HG03139 (cell line): ENCODE data around the gene CTU1.

ENCODE experiments used
- ATAC-seq: cut with Tn5 transposase; IDR thresholded peaks from one replicate; pipeline ENCODE4 v1.9.1; 2021; ENCODE audit not compliant: unreplicated experiment

CTU1 gene

GRCh38 chr19:51107406-51108065 lies 673 bp downstream of the CTU1 start:
- no peak for ATAC-seq

- ATAC-seq = no peak
Measured at GRCh38 chr19:51103926-51104341, 4.3 kb downstream of the CTU1 start.

DNA sequence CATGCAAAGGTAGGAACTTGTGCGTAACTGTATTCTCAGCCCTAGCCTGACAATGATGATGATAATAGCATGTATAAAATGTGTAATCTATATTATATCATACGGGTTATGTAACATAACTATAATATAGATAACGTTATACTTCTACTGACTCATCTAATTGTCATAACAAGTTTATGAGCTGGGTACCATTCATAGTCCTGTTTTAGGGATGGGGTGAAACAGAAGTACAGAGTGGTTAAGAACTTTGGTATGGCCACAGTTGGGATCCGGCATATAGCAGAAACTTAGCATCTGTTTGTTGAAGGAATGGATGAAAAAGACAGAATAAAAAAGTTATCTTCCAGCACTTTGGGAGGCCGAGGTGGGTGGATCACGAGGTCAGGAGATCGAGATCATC lies 5.2 kb downstream of the CTU1 start:
- no peak for ATAC-seq

GRCh38 chr19:51101171-51101865 lies 6.9 kb downstream of the CTU1 start:
- no peak for ATAC-seq

GRCh38 chr19:51100601-51101000 lies 7.6 kb downstream of the CTU1 start:
- ATAC-seq = no peak

DNA sequence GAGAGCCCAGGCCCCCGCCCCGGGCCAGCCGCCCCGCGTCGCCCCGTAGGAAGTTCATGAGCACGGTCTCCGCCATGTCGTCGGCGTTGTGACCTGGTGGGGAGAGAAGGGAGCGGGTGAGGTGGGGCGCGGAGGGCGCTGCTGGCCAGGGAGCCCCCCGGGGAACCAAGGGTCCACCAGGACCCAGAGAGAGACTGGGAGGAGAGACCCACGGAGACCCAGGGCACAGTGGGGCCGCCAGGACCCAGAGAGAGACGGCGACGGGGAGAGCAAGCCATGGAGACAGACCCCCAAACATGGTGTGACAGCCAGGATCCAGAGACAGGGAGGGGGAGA lies 9.2 kb downstream of the CTU1 start:
- ATAC-seq = no peak

DNA sequence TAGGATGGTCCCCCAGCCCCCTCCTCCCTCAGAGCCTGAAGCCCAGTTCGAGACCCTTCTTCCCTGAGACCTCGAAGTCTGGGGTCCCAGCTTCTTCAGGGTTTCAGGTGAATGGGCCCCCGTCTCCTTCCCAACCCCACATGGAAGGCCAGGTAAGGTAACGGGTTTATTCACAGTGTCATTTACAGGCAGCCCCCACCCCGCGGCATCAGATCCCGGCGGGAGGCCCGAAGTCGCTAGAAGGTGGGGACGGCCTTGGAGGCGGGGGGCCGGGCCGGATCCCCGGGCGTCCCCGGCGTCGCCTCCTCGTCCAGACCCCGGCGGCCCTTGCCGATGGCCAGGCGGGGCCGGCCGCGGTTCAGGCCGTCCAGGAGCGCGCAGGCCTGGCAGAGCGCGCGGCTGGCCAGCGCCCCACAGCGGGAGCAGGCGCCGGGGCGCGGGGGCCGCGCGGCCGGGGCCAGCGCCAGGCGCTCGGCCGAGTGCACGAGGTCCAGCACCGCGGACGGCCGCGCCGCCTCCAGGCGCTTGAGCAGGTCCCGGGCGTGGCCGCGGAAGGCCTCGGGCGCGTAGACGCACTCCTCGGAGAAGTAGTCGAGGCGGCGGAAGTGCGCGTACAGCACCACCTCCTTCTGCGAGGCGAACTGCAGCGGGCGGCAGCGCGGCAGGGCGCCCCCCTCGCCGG lies 9.7 kb downstream of the CTU1 start:
- no peak for ATAC-seq

DNA sequence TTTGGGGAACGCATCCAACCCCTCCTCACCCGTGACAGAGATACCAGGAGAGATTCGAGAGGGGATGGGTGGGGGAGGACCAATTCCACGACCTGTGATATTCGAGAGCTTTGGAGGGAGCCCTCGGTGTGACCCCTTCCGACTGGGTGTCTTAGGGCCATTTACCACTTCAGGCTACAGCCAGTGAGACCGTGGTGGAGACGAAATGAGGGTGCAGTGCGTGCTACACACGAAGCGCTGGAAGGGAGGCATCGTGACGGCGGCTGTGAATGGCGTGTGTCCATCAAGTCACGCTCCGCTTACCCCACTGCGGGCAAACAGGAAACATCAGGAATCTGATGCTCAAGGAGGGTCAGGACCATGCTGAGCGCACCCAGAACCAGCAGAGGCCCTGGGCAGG lies 10.4 kb downstream of the CTU1 start:
- ATAC-seq = no peak

DNA sequence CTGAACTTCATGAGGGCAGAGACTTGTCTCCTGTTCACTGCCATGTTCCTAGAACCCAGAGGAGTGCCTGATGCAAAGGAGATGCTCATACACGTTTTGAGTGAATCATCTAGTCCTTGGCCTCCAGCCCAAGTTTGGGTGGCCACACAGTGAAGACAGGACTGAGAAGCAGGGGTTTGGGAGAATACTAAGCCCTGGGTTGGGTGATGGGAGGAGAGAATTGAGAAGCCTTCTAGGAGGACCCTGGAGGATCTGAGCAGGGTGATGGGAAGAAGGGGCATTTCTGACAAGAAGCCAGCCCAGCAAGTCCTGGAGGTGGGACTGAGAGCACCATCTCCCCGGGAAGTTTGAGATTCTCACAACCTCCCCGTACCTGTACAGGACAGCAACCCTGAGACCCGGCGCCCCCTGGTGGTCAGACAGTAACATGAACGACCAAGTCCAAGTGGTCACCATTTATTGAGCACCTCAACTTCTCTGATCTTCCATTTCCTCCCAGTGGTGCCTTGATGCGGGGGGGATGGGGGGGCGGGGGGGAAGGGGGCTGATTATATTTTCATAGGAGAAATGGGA lies 11.0 kb downstream of the CTU1 start:
- no peak for ATAC-seq

- no peak for ATAC-seq
Measured at GRCh38 chr19:51096473-51097165, 11.6 kb downstream of the CTU1 start.

DNA sequence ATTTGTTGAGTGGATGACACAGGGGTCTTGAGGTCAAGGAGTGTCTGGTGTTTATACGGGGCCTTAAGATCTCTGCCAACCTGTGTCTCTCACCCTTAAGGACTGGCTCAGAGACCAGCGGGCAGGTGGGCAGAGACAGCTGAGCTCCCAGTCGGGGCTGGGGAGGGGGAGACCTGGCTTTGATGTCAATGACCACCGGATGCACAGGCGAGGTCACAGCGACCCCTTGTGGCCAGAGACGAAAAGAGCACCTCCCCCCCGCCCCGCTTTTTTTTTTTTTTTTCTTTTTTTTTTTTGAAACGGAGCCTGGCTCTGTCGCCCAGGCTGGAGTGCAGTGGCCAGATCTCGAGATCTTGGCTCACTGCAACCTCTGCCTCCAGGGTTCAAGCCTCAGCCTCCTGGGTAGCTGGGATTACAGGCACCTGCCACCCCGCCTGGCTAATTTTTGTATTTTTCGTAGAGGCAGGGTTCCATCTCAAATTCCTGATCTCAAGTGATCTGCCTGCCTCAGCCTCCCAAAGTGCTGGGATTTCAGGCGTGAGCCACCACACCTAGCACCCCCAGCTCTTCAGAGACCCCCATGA lies 13.4 kb downstream of the CTU1 start:
- ATAC-seq = no peak

- ATAC-seq = no peak
Measured at GRCh38 chr19:51093510-51094345, 14.5 kb downstream of the CTU1 start.

- ATAC-seq = no peak
Measured at GRCh38 chr19:51093101-51093500, 15.1 kb downstream of the CTU1 start.

DNA sequence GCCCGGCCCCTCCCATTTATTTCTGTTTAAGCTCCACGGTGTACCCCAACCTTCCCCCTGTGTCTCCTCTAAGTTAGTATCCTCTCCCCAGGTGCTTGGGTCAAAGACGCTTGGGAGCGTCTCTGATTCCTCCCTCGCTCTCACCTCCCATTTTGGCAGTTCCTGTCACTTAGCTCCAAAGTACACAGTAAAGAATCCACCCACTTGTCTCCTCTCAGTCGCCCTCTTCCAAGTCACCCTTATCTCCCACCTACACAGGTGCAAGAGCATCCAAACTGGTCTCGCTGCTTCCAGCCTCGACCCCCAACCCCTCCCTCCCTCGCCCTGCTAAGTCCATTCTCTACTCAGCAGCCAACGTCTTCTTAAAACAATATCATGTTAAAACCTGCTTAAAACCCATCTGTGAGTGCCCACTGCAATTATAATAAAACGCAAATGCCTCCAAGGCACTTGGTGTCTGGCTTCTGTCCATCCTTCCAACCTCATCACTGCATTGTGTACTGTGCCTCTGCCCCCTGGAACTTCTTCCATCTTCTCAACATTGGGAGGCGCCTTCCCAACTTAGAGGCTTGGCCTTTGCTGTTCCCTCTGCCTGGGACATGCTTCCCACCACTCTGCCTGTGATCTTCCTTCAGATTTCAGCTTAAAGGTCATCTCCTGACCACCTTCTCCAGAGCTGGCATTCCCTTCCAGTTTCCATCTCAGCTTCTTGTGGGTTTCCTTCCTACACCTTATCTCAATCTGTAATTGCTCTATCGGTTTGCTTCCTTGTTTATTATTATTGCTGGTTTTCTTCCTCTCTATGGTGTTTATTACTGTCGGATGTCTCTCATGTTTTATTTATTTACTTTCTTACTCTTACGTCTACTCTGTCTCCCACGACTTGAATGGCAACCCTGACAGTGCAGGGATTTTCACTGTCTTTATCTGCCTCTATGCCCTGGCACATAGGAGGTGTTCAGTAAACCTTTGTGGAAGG lies 16.0 kb downstream of the CTU1 start:
- ATAC-seq = no peak

DNA sequence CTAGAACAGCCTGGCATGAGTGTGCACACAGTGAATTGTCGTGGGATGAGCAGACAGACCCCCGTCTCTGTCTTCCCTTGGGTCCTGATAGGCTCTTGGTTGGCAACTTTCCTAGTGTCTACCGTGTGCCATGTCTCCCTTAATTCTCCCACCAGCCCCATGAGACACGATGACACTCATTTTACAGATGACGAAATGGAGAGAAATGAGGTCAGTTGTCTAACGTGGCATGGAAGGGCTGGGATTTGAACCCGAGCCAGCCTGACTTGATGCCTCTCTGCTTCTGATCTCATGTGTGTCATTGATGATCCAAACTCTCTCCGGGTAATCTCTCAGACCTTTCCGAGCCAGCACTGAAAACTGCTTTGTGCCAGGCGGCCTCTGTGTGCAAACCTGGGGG lies 17.1 kb downstream of the CTU1 start:
- no peak for ATAC-seq

- ATAC-seq = no peak
Measured at GRCh38 chr19:51090471-51090870, 17.7 kb downstream of the CTU1 start.

DNA sequence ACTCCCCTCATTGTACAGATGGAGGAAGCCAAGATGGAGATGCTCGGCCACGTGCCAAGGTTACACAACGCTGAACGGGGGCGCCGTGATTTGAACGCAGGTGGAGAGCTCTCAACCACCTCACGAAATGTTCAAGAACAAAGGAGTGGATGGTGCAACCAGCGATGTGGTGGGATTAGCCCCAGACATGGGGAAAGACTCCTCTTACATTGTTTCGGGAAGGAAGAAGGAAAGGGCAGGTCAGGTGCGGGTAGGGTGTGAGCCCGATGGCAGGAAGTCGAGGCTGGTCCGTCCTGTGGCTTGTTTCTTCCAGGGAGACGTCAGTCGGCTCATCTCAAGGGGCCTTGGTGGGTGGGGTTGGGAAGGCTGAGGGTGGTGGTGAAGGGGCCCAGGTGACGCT lies 18.4 kb downstream of the CTU1 start:
- ATAC-seq = no peak

DNA sequence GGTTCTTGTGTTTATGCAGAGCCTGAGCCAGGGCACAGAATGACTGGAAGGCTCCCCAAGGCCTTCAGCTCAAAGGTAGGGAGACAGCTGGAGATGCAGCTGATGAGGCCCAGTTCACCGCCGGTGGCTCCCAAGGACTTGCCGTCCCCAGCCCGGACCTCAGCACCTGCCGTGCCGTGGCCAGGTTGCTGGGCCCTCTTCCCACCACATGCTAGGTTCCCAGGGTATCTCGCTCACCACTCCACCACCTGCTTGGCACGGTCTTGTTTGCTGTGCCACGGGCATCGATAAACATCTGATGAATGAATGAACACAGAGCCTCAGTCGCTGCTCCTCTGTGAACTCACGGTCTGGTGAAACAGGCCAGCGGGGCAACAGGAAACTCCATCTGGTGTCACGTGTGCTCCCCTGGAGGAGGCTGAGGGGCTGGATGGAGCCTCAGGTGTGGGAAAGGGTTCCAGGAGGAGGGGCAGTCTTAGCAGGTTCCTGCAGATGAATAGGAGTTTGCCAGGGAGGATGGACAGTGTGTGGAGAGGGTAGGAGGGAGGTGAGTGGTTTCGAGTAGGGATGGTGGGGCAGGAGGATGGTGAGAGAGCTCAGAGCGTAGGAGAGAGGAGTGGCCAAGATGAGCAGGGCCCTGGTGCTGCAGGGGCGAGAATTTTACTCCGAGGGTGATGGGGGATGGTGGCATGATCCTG lies 21.9 kb downstream of the CTU1 start:
- ATAC-seq = no peak
